HG02981 (cell line): ENCODE measurements around the gene NSMCE4A.
A peak's percentile ranks its signal among the peaks of the same experiment; 100 is the strongest.
"Not testable (repeated sequence)": the region's sequence is repeated elsewhere in the genome, so short reads cannot be mapped to it uniquely, and the experiment has no call there.

Experiments used
- ATAC-seq: cut with Tn5 transposase; IDR thresholded peaks from one replicate; pipeline ENCODE4 v1.9.1; 2021; ENCODE audit warnings: mild to moderate bottlenecking, moderate library complexity; ENCODE audit not compliant: unreplicated experiment

NSMCE4A gene

DNA sequence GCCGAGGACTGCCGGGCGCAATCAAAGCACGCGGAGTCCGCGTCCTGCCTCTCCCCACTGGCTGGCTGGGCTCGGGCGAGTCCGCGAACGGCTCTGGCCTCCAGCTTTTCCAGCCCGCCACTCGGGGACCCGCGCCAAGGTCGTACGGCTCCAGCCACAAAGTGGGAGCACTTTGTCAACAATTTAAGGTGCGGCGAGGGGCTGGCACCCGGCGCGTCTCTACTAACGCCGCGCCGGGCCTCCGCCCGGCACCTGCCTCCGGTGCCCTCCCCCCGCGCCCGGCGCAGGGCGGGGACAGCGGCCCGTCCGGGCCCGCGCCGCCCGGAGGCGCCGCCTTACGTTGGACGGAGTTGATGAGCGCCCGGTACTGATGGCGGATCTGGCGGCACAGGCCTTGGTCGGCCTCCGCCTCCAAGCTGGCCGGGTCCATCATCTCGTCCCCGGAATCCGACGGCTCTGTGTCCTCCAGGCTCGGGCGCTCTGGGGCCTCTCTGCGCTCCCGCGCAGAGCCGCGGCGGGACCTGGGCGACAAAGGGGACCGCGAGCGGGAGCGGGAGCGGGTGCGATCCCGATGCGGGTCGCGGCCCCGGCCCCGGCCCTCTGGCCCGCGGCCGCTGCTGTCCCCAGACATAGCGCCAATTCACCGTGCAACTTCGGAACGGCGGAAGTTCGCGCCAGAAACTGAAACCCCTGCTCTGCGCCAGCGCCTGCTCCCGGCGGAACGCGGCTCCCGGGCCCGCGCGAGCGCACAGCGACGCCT, at the start of gene NSMCE4A:
Gene NSMCE4A (minus strand): TSS at position 683 of the 760 bp plus-strand sequence. CDS start 52 bp downstream, at position 631.
- peak; percentile 85 for ATAC-seq

DNA sequence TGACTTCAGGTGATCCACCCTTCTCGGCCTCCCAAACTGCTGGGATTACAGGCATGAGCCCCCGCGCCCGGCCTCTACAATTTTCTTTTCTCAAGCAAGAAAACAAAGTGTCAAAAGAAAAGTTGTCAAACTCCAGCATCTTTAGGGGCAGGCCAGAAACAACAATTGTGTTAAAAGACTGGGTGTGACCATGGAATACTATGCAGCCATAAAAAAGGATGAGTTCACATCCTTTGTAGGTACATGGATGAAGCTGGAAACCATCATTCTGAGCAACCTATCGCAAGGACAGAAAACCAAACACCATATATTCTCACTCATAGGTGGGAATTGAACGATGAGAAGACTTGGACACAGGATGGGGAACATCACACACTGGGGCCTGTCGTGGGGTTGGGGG, 48.2 kb upstream of the NSMCE4A start:
- not testable (repeated sequence) for ATAC-seq

DNA sequence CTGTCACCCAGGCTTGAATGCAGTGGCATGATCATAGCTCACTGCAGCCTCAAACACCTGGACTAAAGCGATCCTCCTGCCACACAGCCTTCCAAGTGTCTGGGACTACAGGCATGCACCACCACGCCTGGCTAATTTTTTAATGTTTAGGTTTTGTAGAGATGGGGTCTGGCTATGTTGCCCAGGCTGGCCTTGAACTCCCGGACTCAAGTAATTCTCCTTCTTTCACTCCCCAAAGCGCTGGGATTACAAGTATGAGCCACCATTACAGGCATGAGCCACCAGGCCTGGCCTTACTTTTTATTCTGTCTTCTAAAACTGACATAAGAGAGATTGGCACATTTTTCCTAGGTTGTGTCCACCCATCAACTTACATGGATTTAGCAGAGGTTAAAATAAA, 47.3 kb upstream of the NSMCE4A start:
- ATAC-seq, result no peak

DNA sequence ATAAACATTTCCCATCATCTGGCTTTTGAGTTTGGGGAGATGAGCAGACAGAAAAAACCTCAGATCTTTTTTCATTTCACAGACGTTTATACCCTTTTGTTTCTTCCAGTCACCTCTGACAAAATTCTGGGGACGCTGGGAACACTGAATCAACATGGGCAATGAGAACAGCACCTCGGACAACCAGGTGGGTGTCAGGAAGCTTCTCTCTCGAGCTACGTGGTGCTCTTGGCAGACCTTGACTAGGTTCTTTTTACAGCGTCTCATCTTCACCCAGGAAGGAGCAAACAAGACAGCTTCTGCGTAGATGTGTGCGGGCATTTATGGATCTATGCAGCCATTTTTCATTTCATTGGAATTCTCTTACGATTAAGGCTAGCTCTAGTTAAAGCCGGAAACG, 46.8 kb upstream of the NSMCE4A start:
- no peak for ATAC-seq

GRCh38 chr10:122021379-122021778, 46.4 kb upstream of the NSMCE4A start:
- ATAC-seq, result no peak

- no peak for ATAC-seq
Measured at GRCh38 chr10:122020226-122020625, 45.2 kb upstream of the NSMCE4A start.

- ATAC-seq, result no peak
Measured at GRCh38 chr10:122019414-122019975, 44.5 kb upstream of the NSMCE4A start.

- no peak for ATAC-seq
Measured at GRCh38 chr10:122018951-122019413, 44.0 kb upstream of the NSMCE4A start.

DNA sequence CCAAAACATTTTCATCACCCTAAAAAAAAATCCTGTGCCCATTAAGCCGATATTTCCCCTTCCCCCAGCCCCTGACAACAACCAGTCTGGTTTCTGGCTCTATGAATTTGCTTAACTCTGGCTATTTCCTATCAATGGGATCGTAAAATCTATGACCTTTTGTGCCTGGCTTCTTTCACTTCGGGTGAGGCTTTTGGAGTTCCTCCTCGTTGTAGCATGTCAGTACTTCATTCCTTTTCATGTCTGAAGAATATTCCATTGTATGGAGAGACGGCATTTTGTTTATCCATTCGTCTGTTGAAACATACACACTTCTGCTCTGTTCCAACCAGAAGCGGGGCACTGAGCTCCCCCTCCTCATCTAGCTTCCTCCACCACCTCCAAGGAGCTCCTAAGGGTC, 43.5 kb upstream of the NSMCE4A start:
- no peak for ATAC-seq

GRCh38 chr10:122017926-122018325, 42.9 kb upstream of the NSMCE4A start:
- ATAC-seq, result not testable (repeated sequence)

- ATAC-seq, result no peak
Measured at GRCh38 chr10:122014652-122015248, 39.7 kb upstream of the NSMCE4A start.

DNA sequence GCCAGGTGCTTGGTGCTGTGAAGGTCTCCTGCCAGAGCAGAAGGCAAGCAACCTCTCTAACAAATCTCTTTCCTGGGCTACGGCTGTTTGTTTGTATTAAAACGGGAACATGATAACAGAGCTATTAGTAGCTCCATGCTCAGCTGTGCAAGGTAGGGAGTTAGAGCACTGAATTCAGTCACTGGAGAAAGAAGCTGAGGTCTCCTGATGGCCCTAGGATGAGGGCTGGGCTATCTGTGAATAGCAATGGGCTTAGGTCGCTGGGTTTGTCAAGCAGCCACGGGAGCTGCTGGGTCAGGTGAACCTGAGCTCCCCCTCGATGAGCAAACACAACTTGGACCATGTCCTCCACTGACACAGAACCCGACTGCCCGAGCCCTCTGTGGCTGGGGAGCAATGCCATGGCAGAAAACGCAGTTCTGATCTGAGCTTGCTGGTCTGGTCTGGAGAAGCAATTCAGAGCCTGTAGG, 38.3 kb upstream of the NSMCE4A start:
- ATAC-seq, result no peak

DNA sequence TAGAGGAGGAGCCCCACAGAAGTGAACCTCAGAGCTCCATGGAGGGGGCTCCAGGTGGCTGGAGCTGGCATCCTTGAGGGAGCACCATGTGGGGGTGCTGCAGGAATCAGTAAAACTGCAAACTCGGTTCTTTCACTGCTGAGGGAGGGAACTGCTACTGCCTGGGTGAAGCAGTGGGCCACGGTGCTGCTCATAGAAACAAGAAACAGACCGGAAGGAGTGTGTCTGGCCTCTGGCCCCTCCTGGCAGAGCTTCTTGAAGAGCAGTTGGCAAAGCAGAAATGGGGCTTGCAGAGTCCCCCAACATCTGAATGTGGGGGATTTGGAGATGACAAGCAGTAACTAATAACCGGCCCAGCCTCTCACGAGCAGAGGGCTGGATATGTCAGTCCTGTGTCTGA, 37.7 kb upstream of the NSMCE4A start:
- ATAC-seq, result no peak

GRCh38 chr10:122010405-122011050, 35.5 kb upstream of the NSMCE4A start:
- ATAC-seq, result no peak

DNA sequence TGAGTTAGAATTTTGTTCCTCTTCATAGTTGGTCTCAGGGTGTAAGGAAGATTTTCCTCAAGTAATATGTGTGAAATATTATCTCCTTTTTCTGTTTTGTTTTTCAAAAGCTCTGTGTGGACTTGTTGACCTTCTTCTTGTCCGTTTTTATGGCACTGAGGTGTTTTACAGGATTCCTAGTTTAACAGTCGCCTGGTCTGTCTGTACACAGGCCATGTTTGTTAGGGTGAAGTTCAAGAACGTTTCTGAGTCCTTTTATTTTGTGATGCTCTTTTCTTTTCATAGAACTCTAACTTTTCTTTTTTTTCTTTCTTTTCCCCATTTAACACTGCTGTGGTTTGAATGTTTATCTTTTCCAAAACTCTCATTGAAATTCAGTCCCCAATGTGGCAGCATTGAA, 32.4 kb upstream of the NSMCE4A start:
- ATAC-seq, result no peak

DNA sequence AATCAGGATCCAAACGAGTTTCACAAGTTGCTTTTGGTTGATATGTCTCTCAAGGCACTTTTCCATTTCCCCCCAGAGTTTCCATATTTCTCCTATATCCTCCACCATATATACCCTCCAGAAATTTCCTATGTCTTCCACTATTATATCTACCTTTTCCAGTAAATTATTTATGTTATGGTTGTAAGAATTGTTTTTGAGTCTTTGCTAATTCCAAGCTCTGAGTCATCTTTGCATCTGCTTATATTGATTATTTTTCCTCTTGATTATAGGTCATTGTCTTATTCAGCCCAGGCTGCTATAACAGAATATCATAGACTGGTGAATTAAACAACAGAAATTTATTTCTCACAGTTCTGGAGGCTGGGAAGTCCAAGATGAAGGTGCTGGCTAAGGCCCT, 26.7 kb upstream of the NSMCE4A start:
- no peak for ATAC-seq

DNA sequence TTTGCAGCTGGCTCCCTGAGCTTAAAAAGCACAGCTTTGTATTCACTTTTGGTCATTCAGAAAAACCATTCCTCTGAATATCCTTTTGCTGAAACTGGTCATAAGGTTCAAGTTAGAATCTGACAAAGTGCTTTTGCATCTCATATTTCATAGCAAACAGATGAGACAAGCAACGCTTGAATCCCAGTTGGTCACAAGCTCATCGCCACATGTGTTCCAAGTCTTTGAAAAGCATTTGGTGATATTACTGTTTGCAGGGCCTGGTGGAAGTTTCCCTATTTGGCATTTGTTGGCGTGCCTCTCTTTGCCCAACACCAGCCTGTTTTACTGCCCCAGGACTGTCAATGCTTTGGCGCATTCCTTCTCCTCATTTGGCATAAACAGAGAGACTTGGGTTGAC, 24.3 kb upstream of the NSMCE4A start:
- ATAC-seq, result no peak

GRCh38 chr10:121998462-121998861, 23.4 kb upstream of the NSMCE4A start:
- ATAC-seq, result no peak

GRCh38 chr10:121994429-121994941, 19.5 kb upstream of the NSMCE4A start:
- no peak for ATAC-seq

DNA sequence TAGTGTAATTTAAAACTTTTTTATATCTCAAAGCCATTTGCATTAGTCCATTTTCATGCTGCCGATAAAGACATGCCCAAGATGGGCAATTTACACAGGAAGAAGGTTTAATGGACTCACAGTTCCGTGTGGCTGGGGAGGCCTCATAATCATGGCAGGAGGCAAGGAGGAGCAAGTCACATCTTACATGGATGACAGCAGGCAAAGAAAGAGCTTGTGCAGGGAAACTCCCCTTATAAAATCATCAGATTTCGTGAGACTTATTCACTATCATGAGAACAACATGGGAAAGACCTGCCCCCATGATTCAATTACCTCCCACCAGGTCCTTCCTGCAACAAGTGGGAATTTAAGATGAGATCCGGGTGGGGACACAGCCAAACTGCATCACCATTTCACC, 16.7 kb upstream of the NSMCE4A start:
- ATAC-seq, result not testable (repeated sequence)

DNA sequence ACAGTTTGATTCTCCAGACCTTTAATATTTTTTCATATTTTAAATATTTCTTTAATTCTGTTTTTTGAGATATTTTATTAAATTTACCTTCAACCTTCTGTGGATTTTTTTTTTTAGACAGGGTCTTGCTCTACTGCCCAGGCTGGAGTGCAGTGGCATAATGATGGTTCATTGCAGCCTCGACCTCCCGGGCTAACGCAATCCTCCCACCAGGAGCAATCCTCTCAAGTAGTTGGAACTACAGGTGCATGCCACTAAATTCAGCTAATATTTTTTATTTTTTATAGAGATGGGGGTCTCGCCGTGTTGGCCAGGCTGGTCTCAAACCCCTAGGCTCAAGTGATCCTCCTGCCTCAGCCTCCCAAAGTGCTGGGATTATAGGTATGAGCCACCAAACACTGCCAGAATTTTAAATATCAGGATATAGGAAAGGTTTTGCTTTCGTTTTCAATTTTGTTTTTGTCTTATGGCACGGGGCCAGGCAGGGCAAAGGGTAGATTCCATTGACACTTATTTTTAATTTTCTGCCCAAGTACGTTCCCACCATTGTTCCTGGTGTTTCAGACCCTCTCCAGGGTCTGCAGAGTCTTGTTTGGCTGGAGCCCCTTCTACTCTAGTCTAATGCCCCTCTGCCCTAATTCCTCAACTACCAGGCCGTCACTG, 15.1 kb upstream of the NSMCE4A start:
- no peak for ATAC-seq
